ENCODE data around the gene C17orf50. TPM values are rescaled to one million over a fixed set of nuclear protein-coding genes. Genes with fewer than 3 reads are reported as not detected.
A peak's percentile ranks its signal among the peaks of the same experiment; 100 is the strongest.

Gene C17orf50
- polyA plus RNA-seq, 2 of the 4 experiments (the other 2 are of a cell fraction), result 0.19 to 0.22 TPM

GRCh38 chr17:35808962-35809854 is 48.5 kb downstream of the C17orf50 start, which contains the start of gene TAF15 (continued):
- TF ChIP-seq CHD2 (IDR thresholded peaks at IDR 0.05; ENCODE audit: low read length, partially characterized antibody), result no peak
- no peak for TF ChIP-seq JUNB (IDR thresholded peaks at IDR 0.05)
- TF ChIP-seq KDM1A (IDR thresholded peaks at IDR 0.05; ENCODE audit: low read depth), result no peak
- TF ChIP-seq RARB (CRISPR knock-in tag; IDR thresholded peaks at IDR 0.05), result no peak
- TF ChIP-seq HOXA7 (CRISPR knock-in tag; IDR thresholded peaks at IDR 0.05), result no peak

GRCh38 chr17:35809855-35810461 is 49.3 kb downstream of the C17orf50 start:
- Histone ChIP-seq H3K9me3 (no peaks in the 10 kb centered on the region), H3K27ac (peak overlapping the region; percentile 86 to 97), H3K4me2 (peak overlapping the region; percentile 92), H3K4me1 (peaks cover 30% of the 10 kb centered on the region), H3K4me3 (peak overlapping the region; percentile 58)
- CTCF ChIA-PET, result interaction anchor here (1.1 to 30.3 kb wide), 8 partner anchors 10 to 197 kb away, joined by 3 to 2039 read pairs (median 8); partner anchors contain the start of genes C17orf50, GAS2L2 and MMP28
- FAIRE-seq (no peak), DNase-seq (ENCODE audit: low read depth in 1 of 2, low spot score in 1 of 2) (no peak), ATAC-seq (peak; percentile 17 to 30)
- POLR2A ChIA-PET, result interaction anchor here (0.9 to 3.9 kb wide), 13 partner anchors 9 to 736 kb away, joined by 3 to 156 read pairs (median 6); partner anchors contain the start of genes MMP28, MYO19, PEX12 and PIGW
- WGBS (ENCODE audit: missing lambda C conversion rate), result under 1% methylated on average over 11 of the region's 24 CpGs
- TF ChIP-seq KDM5A (IDR thresholded peaks at IDR 0.05) (0 out of 2 replicates have a peak, but pooled peaks have one; percentile 2), HOXA7 (CRISPR knock-in tag; IDR thresholded peaks at IDR 0.05) (no peak), EP300 (IDR thresholded peaks at IDR 0.05) (no peak), FOSL2 (IDR thresholded peaks at IDR 0.05) (no peak), FOSL2 (CRISPR knock-in tag; IDR thresholded peaks at IDR 0.05) (peak; percentile 45; the same call in 1 of the 2 replicates), FOSB (CRISPR knock-in tag; IDR thresholded peaks at IDR 0.05) (no peak)

DNA sequence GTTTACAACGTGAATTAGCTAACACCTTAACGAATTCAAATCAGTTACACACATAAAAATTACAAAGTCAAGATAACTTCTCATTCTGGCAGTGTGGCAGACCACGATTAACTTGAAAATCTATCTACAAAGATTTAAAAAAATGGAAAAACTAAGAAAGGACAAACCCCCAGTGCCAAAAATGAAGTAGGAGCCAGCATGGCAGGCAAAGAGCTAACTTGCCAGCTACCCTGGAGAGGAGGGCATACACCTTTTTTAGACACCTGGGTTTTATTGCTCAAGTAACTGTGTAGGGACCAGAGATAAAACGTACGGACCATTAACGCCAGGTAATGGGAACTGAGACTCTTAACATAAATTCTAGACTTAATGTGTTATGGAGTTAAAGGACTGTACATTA is 51.1 kb downstream of the C17orf50 start:
- ATAC-seq (no peak), DNase-seq (ENCODE audit: low read depth in 1 of 2, low spot score in 1 of 2) (no peak), FAIRE-seq (no peak)
- no peak overlapping the region for H3K4me3 ChIP-seq
- WGBS (ENCODE audit: missing lambda C conversion rate), result 88% methylated on average over 6 of the region's 6 CpGs
- H3K9me3 ChIP-seq, result no peaks in the 10 kb centered on the region
- TF ChIP-seq MYC (IDR thresholded peaks at IDR 0.05; ENCODE audit: borderline replicate concordance, low read length) (no peak), EHMT2 (IDR thresholded peaks at IDR 0.05; ENCODE audit: low read depth) (no peak), TP53 (CRISPR knock-in tag; IDR thresholded peaks at IDR 0.05) (0 out of 2 replicates have a peak, but pooled peaks have one; percentile 40)
- peak overlapping the region; percentile 92 for H3K4me2 ChIP-seq
- no peak overlapping the region for H3K27ac ChIP-seq
- peaks cover 43% of the 10 kb centered on the region for H3K4me1 ChIP-seq
- CTCF ChIA-PET, result interaction anchor here (0.6 to 30.3 kb wide), 5 partner anchors 16 to 823 kb away, joined by 3 to 2039 read pairs (median 4); partner anchors contain the start of genes C17orf50, GAS2L2 and MMP28
- POLR2A ChIA-PET, result no interaction called here

GRCh38 chr17:35812456-35812855 is 51.8 kb downstream of the C17orf50 start:
- Histone ChIP-seq H3K9me3 (no peaks in the 10 kb centered on the region), H3K4me1 (peaks cover 45% of the 10 kb centered on the region), H3K27ac (no peak overlapping the region), H3K4me2 (no peak overlapping the region), H3K4me3 (no peak overlapping the region)
- ChIA-PET CTCF (interaction anchor here (0.6 to 30.3 kb wide), 5 partner anchors 14 to 1691 kb away, joined by 3 to 2039 read pairs (median 4); partner anchors contain the start of genes C17orf50 and GAS2L2), POLR2A (interaction anchor here (0.6 to 1.9 kb wide), 2 partner anchors 49 to 90 kb away, joined by 9 to 13 read pairs; no protein-coding TSS in a partner anchor)
- WGBS (ENCODE audit: missing lambda C conversion rate), result 96% methylated on average over 5 of the region's 5 CpGs
- DNase-seq (ENCODE audit: low read depth in 1 of 2, low spot score in 1 of 2) (no peak), ATAC-seq (no peak), FAIRE-seq (no peak)
- TF ChIP-seq MAX (IDR thresholded peaks at IDR 0.05) (no peak), ESRRA (IDR thresholded peaks at IDR 0.05; ENCODE audit: borderline replicate concordance, low read length) (no peak), POLR2AphosphoS2 (conservative IDR thresholded peaks at IDR 0.05; ENCODE audit: low read length) (no peak), HOXB5 (CRISPR knock-in tag; IDR thresholded peaks at IDR 0.05) (no peak), CHD2 (IDR thresholded peaks at IDR 0.05; ENCODE audit: low read length, partially characterized antibody) (no peak), ATOH8 (CRISPR knock-in tag; IDR thresholded peaks at IDR 0.05; ENCODE audit: low read depth) (no peak), ZC3H11A (IDR thresholded peaks at IDR 0.05) (no peak), E2F6 (IDR thresholded peaks at IDR 0.05; ENCODE audit: borderline replicate concordance, low read depth) (no peak), EHMT2 (IDR thresholded peaks at IDR 0.05; ENCODE audit: low read depth) (no peak), RAD21 (conservative IDR thresholded peaks at IDR 0.05 in 1 of 2, IDR thresholded peaks at IDR 0.05 in 1 of 2) (no peak), PHF8 (IDR thresholded peaks at IDR 0.05; ENCODE audit: borderline replicate concordance, low read depth) (no peak)
- TF ChIP-seq, protein P1, sequence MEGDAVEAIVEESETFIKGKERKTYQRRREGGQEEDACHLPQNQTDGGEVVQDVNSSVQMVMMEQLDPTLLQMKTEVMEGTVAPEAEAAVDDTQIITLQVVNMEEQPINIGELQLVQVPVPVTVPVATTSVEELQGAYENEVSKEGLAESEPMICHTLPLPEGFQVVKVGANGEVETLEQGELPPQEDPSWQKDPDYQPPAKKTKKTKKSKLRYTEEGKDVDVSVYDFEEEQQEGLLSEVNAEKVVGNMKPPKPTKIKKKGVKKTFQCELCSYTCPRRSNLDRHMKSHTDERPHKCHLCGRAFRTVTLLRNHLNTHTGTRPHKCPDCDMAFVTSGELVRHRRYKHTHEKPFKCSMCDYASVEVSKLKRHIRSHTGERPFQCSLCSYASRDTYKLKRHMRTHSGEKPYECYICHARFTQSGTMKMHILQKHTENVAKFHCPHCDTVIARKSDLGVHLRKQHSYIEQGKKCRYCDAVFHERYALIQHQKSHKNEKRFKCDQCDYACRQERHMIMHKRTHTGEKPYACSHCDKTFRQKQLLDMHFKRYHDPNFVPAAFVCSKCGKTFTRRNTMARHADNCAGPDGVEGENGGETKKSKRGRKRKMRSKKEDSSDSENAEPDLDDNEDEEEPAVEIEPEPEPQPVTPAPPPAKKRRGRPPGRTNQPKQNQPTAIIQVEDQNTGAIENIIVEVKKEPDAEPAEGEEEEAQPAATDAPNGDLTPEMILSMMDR (IDR thresholded peaks at IDR 0.05), result no peak

Data from A549 (cell line).